Fibroblast of lung (primary cell): ENCODE results near the gene DNAH17. TPM values are rescaled to one million over a fixed set of nuclear protein-coding genes. Genes with fewer than 3 reads are reported as not detected.
A peak's percentile ranks its signal among the peaks of the same experiment; 100 is the strongest.

Source experiments
- DNase-seq, 2 donors: peaks; one replicate each; pipeline versions ENCODE4 v3.0.0 to v3.0.0-alpha.2; 2010; ENCODE audit warnings: low read depth in 2 of 2
- H2AFZ ChIP-seq: 2 replicates; pipeline ENCODE4 v1.5.1; 2012; ENCODE audit warnings: low read length, control low read depth, inconsistent platforms
- H3K27ac ChIP-seq: 2 replicates; pipeline ENCODE4 v1.5.1; 2011; ENCODE audit warnings: low read length, control low read depth; ENCODE audit not compliant: insufficient read depth
- H3K27me3 ChIP-seq: 2 replicates; pipeline ENCODE4 v1.5.1; 2011; ENCODE audit warnings: mild to moderate bottlenecking, low read length; ENCODE audit not compliant: control insufficient read depth, insufficient read depth
- H3K36me3 ChIP-seq: 2 replicates; pipeline ENCODE4 v1.5.1; 2011; ENCODE audit warnings: low read length; ENCODE audit not compliant: control insufficient read depth, insufficient read depth
- H3K4me1 ChIP-seq: 2 replicates; pipeline ENCODE4 v1.5.1; 2011; ENCODE audit warnings: low read length; ENCODE audit not compliant: control insufficient read depth, insufficient read depth; ENCODE audit errors: extremely low read depth
- H3K4me2 ChIP-seq: 2 replicates; pipeline ENCODE4 v1.5.1; 2011; ENCODE audit warnings: low read length, control low read depth; ENCODE audit not compliant: insufficient read depth; ENCODE audit errors: extremely low read depth
- H3K4me3 ChIP-seq, 4 experiments: fragments of 200-600 bp in 1 of 4; sonication (generic) in 1 of 4; replicated peaks in 1 of 4; 2 replicates each; pipeline ENCODE4 v1.5.1; 2011 to 2016; ENCODE audit warnings: low read length in 4 of 4, low read depth in 3 of 4, mild to moderate bottlenecking in 3 of 4, control low read depth in 2 of 4, inconsistent platforms in 1 of 4, mixed read lengths in 1 of 4; ENCODE audit not compliant: insufficient read depth in 1 of 4; ENCODE audit errors: control extremely low read depth in 1 of 4
- H3K79me2 ChIP-seq: 2 replicates; pipeline ENCODE4 v1.5.1; 2012; ENCODE audit warnings: mild to moderate bottlenecking, low read length, inconsistent platforms; ENCODE audit not compliant: control insufficient read depth, insufficient read depth
- H3K9ac ChIP-seq: 2 replicates; pipeline ENCODE4 v1.5.1; 2011; ENCODE audit warnings: mild to moderate bottlenecking, low read length, control low read depth; ENCODE audit not compliant: insufficient read depth
- H3K9me3 ChIP-seq: 2 replicates; pipeline ENCODE4 v1.5.1; 2012; ENCODE audit warnings: low read depth, low read length; ENCODE audit not compliant: control insufficient read depth, insufficient read depth
- H4K20me1 ChIP-seq: 2 replicates; pipeline ENCODE4 v1.5.1; 2011; ENCODE audit warnings: low read length; ENCODE audit not compliant: control insufficient read depth, insufficient read depth; ENCODE audit errors: extremely low read depth
- CTCF ChIP-seq, 2 donors: IDR thresholded peaks in 1 of 2; conservative IDR thresholded peaks in 1 of 2; 1 replicate in 1 of 2; 2 replicates in 1 of 2; pipeline ENCODE4 v1.5.1; 2011 to 2012; ENCODE audit warnings: low read length in 2 of 2, control low read depth in 1 of 2, inconsistent platforms in 1 of 2, low read depth in 1 of 2, mild to moderate bottlenecking in 1 of 2
- EZH2 ChIP-seq: IDR thresholded peaks from 2 replicates; pipeline ENCODE4 v1.5.1; 2012; ENCODE audit warnings: low read length, control low read depth, mild to moderate bottlenecking; ENCODE audit errors: missing control alignments
- polyA plus RNA-seq, 2 donors: library from polyadenylated mRNA; depleted of rRNA in 1 of 2; stranded (reverse) in 1 of 2; unstranded in 1 of 2; fragments of >200 nt; gene quantifications; 2 replicates each; pipeline ENCODE4 v1.2.1, GENCODE V29; 2011 to 2012; ENCODE audit warnings: missing spikeins in 1 of 2
- total RNA-seq: library from RNA; depleted of rRNA; stranded (reverse); fragments of >200 nt; gene quantifications from 2 replicates; pipeline ENCODE4 v1.2.1, GENCODE V29; 2014

The DNAH17 gene
- total and polyA plus RNA-seq, 2 donors (not counting 1 experiment from before 2014, with no cell fraction given), result not detected

GRCh38 chr17:78387977-78388941, 188.9 kb downstream of the DNAH17 start:
- Histone ChIP-seq H3K4me2 (peak overlapping the region; percentile 11), H3K4me1 (peaks cover 52% of the 10 kb centered on the region), H4K20me1 (no peaks in the 10 kb centered on the region)

GRCh38 chr17:78384479-78385175, 192.6 kb downstream of the DNAH17 start:
- no peak for DNase-seq
- H3K27ac ChIP-seq, result peak overlapping the region; percentile 91
- H4K20me1 ChIP-seq, result no peaks in the 10 kb centered on the region
- H3K4me1 ChIP-seq, result peaks cover 46% of the 10 kb centered on the region
- no peaks in the 10 kb centered on the region for H3K9me3 ChIP-seq
- H3K4me3 ChIP-seq, result peak overlapping the region in 1 of 4 experiments; percentile 20
- peaks cover 87% of the 10 kb centered on the region for H3K79me2 ChIP-seq
- no peak overlapping the region for H2AFZ ChIP-seq
- H3K27me3 ChIP-seq, result no peaks in the 10 kb centered on the region
- H3K4me2 ChIP-seq, result peak overlapping the region; percentile 9
- no peak for TF ChIP-seq EZH2
- TF ChIP-seq CTCF (conservative IDR thresholded peaks at IDR 0.05 in 1 of 2, IDR thresholded peaks at IDR 0.05 in 1 of 2; ENCODE audit: low read depth in 1 of 2, low read length in 2 of 2), result no peak
- peak overlapping the region; percentile 1 for H3K9ac ChIP-seq
- H3K36me3 ChIP-seq, result peaks cover 2% of the 10 kb centered on the region

More at GRCh38 chr17:78387977-78388941, 188.9 kb downstream of the DNAH17 start:
- peak overlapping the region; percentile 87 for H3K27ac ChIP-seq
- no peaks in the 10 kb centered on the region for H3K27me3 ChIP-seq
- DNase-seq, result peak; percentile 61 to 68
- no peaks in the 10 kb centered on the region for H3K36me3 ChIP-seq
- no peak overlapping the region for H3K9ac ChIP-seq
- H3K9me3 ChIP-seq, result no peaks in the 10 kb centered on the region
- H2AFZ ChIP-seq, result no peak overlapping the region
- H3K4me3 ChIP-seq, result no peak overlapping the region
- no peak for TF ChIP-seq EZH2
- TF ChIP-seq CTCF (conservative IDR thresholded peaks at IDR 0.05 in 1 of 2, IDR thresholded peaks at IDR 0.05 in 1 of 2; ENCODE audit: low read depth in 1 of 2, low read length in 2 of 2), result no peak
- peaks cover 78% of the 10 kb centered on the region for H3K79me2 ChIP-seq
